ENCODE results near the gene POLE.

POLE gene

GRCh38 chr12:132632521-132633228 is 54.5 kb downstream of the POLE start:
- no peak for DNase-seq (ENCODE audit: low read depth)

DNA sequence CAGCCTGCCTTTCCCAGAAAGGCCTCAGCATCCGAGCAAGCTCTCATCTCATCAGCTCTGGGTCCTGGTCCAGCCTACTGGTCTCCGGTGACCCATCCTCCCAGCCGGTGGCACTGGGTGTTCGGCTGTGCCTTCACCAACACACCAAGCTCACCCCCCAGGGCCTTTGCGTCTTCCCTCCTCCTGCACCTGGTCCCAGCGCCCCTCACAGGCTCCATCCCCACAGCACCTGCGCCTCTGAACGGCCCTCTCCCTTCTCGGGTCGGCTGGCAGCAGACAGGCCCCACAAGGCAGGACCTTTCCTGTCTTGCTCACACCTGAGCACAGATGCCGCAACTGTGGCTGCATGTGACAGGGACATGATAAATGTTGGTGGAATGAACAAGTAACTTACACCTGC is 55.5 kb downstream of the POLE start:
- DNase-seq (ENCODE audit: low read depth), result no peak

GRCh38 chr12:132630672-132631071 is 56.5 kb downstream of the POLE start:
- no peak for DNase-seq (ENCODE audit: low read depth)

DNA sequence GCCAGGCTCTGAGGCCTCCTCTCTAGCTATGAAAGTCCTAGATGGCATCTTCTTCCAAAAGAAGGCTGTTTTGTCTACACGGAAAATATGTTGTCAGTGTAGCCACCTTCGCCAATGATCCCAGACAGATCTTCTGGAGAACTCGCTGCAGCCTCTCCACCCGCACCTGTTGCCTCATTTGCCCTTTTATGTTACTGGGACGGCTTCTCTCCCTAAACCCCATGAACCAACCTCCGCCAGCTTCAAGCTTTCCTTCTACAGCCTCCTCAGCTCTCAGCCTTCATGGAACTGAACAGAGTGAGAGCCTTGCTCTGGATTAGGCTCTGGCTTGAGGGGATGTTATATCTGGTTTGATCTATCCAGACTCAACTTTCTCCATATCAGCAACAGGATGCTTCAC is 57.8 kb downstream of the POLE start:
- no peak for DNase-seq (ENCODE audit: low read depth)

DNA sequence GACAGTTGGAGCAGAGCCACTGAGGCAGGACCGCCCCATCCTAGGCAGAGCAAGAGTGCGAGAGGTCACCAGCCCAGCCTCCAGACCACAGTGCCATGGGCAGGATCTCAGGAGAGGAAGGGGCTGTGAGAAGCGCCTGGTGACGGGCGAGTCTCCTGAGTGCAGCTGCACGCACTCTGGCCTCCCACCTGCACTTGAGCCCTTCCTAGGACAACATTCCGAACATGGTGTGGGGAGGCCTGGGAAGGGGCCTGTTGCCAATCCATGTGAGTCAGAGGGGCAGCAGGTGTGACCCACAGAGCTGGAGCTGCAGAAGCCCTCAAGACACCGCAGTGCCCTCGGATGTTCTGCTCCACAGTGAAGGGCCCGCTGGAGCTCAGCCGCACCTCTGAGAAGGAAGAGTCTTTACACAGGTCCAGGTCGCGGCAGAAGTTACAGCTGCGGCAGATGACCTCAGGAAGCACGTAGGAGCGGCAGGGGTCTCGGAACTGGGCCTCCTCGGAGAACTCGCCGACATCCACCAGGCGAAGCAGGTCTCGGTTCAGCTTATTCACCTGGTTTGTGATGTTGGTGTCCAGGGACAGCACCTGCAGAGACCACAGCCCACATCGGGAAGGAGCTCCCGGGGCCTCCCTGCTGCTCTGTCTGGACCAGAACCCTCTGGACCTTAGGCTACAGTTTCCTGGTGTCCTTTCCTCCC is 61.3 kb downstream of the POLE start:
- DNase-seq (ENCODE audit: low read depth), result no peak

DNA sequence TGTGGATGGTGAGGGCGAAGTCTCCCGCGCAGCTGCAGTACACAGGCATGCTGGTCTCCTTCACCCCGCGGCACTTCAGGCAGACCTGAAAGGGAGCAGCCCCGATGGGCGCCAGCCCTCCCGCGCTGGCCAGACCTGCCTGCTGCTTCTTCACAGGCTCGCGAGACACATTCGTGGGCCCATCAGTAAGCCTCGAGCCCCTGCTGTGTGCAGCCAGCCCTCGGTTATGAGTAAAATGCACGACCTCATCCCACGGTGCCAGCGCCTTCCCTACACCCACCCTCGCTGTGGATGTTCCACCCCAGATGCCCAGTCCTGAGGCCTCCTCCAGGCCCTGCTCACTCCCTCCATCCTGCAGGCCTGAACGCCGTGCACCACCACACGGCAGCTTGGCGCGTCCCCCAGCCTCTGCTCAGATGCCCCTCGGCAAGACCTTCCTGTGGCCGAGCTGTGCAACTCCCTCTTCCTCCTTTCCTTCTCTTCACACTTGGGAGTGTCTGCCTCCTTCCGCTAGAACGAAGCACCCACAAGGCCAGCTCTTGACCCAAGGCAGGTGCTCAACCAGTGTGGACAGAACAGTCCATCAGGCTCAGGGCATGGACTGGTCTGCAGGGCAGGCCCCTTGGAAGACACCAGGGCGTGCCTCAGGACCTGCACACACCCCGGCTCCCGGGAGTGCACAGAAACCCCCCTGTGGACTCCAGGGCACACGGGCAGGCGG is 62.1 kb downstream of the POLE start:
- DNase-seq (ENCODE audit: low read depth), result no peak

- no peak for DNase-seq (ENCODE audit: low read depth)
Observed at GRCh38 chr12:132624186-132624855, 62.8 kb downstream of the POLE start.

GRCh38 chr12:132623072-132623869 is 63.9 kb downstream of the POLE start:
- no peak for DNase-seq (ENCODE audit: low read depth)

- peak; percentile 71 for DNase-seq (ENCODE audit: low read depth)
Observed at GRCh38 chr12:132622437-132623071, 64.6 kb downstream of the POLE start.

GRCh38 chr12:132621657-132622435 is 65.3 kb downstream of the POLE start:
- no peak for DNase-seq (ENCODE audit: low read depth)

DNA sequence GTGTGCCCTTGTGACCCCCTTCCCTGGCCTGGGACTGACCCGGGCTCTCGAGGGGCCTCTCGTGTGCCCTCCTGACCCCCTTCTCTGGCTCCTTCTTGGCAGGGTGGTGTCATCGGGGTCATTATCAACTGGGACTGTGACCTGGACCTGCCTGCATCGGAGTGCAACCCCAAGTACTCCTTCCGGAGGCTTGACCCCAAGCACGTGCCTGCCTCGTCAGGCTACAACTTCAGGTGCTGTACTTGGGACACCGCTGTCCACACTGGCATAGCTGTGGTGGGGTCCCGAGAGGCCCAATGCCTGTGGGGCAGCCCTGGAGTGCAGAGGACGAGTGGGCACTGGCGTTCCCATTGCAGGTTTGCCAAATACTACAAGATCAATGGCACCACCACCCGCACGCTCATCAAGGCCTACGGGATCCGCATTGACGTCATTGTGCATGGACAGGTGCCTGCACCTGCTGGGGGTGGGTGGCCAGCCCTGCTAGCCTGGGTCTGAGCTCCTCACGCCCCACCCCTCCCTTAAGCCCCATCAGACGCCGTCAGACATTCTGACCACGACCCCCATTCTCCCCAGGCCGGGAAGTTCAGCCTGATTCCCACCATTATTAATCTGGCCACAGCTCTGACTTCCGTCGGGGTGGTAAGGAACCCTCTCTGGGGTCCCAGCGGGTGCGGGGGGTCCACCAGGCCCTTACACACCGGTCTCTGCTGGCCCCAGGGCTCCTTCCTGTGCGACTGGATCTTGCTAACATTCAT is 66.1 kb downstream of the POLE start:
- no peak for DNase-seq (ENCODE audit: low read depth)

GRCh38 chr12:132620113-132620898 is 66.8 kb downstream of the POLE start:
- DNase-seq (ENCODE audit: low read depth), result no peak

- DNase-seq (ENCODE audit: low read depth), result no peak
Observed at GRCh38 chr12:132619386-132620112, 67.6 kb downstream of the POLE start.

DNA sequence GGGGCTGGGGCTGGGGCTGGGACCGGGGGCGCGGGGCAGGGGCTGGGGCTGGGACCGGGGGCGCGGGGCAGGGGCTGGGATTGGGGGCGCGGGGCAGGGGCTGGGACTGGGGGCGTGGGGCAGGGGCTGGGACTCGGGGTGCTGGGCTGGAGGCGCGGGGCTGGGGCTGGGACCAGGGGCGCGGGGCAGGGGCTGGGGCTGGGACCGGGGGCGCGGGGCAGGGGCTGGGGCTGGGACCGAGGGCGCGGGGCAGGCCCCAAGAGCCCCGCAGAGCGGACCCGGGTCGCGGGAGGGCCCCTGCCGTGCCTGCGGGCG is 68.1 kb downstream of the POLE start:
- DNase-seq (ENCODE audit: low read depth), result no peak

DNA sequence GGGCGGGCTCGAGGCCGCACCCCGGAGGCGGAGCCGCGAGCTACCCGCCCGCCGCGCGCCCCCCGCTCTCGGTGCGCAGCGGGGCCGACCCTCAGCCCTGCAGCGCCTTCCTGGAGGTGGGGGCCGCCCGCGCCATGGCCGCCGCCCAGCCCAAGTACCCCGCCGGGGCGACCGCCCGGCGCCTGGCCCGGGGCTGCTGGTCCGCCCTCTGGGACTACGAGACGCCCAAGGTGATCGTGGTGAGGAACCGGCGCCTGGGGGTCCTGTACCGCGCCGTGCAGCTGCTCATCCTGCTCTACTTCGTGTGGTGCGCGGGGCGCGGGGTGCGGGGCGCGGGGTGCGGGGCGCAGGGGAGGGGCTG is 68.5 kb downstream of the POLE start, which contains the start of gene P2RX2:
Gene P2RX2, plus strand, starts transcription at position 94 of the 361 bp plus-strand sequence. Its CDS starts 41 bp downstream, at position 135.
- DNase-seq (ENCODE audit: low read depth), result no peak

DNA sequence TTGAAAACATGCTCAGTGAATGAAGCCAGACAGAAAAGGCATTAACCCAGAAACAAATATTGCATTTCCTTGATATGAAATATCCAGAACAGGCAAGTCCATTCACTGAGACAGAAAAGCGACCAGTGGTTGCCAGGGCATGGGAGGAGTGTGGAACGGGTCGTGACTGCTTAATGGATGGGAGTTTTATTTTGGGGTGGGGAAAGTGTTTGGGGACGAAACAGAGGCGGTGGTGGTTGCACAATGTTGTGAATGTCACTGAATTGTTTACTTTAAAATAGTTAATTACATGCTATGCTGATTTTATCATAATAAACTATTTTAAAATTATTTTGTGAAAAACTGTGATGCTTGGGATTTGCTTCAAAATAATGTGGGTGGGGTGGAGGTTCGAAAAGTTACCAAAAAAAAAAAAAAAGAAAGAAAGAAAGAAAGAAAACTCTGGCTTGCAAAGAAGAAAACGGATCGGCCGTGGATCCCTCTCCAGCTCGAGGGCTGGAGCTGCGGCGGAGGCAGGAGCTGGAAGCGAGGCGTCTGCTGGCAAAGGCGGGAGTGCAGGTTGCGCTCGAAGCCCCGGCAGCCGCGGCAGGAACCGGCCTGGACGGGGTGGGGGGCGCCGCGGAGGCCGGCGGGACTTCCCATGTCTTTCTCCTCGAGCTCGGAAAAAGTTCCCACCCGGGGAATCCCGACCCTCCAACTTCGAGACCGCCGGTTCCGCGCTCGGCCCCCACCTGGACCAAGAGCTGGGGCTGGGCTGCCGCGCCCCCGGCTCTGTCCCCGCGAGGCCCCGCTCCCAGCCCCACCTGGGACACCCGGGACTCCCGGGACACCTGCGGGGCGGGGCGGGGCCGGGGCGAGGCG is 69.1 kb downstream of the POLE start:
- no peak for DNase-seq (ENCODE audit: low read depth)

- no peak for DNase-seq (ENCODE audit: low read depth)
Observed at GRCh38 chr12:132617135-132617701, 69.9 kb downstream of the POLE start.
